Fibroblast of mammary gland (primary cell): ENCODE measurements around the gene PRKCB.

ENCODE experiments used
- DNase-seq: peaks from one replicate; pipeline ENCODE4 v3.0.0-alpha.2; 2010; ENCODE audit warnings: low read depth
- H3K4me3 ChIP-seq: 2 replicates; pipeline ENCODE4 v1.5.1; 2011; ENCODE audit warnings: low read depth, mild to moderate bottlenecking, low read length, moderate library complexity; ENCODE audit not compliant: control insufficient read depth
- CTCF ChIP-seq: conservative IDR thresholded peaks from 2 replicates; pipeline ENCODE4 v1.5.1; 2011; ENCODE audit warnings: low read depth, low read length, inconsistent platforms; ENCODE audit not compliant: control insufficient read depth, insufficient read depth

PRKCB gene

GRCh38 chr16:23976524-23976923 lies 140.7 kb downstream of the PRKCB start:
- no peak overlapping the region for H3K4me3 ChIP-seq
- no peak for TF ChIP-seq CTCF
- DNase-seq = no peak

GRCh38 chr16:23979441-23979840 lies 143.7 kb downstream of the PRKCB start:
- DNase-seq = no peak
- TF ChIP-seq CTCF = no peak
- H3K4me3 ChIP-seq = no peak overlapping the region

- no peak for DNase-seq
- no peak overlapping the region for H3K4me3 ChIP-seq
- no peak for TF ChIP-seq CTCF
Measured at GRCh38 chr16:23979982-23980381, 144.2 kb downstream of the PRKCB start.

- no peak overlapping the region for H3K4me3 ChIP-seq
- no peak for DNase-seq
- no peak for TF ChIP-seq CTCF
Measured at GRCh38 chr16:23981429-23982399, 145.9 kb downstream of the PRKCB start.

GRCh38 chr16:23986455-23986854 lies 150.7 kb downstream of the PRKCB start:
- DNase-seq = no peak
- TF ChIP-seq CTCF = no peak
- no peak overlapping the region for H3K4me3 ChIP-seq

- TF ChIP-seq CTCF = no peak
- no peak for DNase-seq
- H3K4me3 ChIP-seq = no peak overlapping the region
Measured at GRCh38 chr16:23987443-23987842, 151.7 kb downstream of the PRKCB start.

- DNase-seq = no peak
- H3K4me3 ChIP-seq = no peak overlapping the region
Measured at GRCh38 chr16:23990507-23990906, 154.7 kb downstream of the PRKCB start.

More at GRCh38 chr16:23990507-23990906, 154.7 kb downstream of the PRKCB start:
- TF ChIP-seq CTCF = no peak
